HG03558 (cell line): Measurements from ENCODE around the gene PPCDC.
A peak's percentile ranks its signal among the peaks of the same experiment; 100 is the strongest.

Experiments
- ATAC-seq: cut with Tn5 transposase; IDR thresholded peaks from one replicate; pipeline ENCODE4 v1.9.1; 2021; ENCODE audit warnings: moderate number of reproducible peaks; ENCODE audit not compliant: unreplicated experiment; ENCODE audit errors: extremely low read depth

PPCDC gene, protein sequence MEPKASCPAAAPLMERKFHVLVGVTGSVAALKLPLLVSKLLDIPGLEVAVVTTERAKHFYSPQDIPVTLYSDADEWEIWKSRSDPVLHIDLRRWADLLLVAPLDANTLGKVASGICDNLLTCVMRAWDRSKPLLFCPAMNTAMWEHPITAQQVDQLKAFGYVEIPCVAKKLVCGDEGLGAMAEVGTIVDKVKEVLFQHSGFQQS

GRCh38 chr15:75023181-75023871 is at the start of gene PPCDC:
Gene PPCDC (plus strand): TSS chr15:75023590. CDS start chr15:75028319, 4,729 bp downstream.
- peak; percentile 93 for ATAC-seq

DNA sequence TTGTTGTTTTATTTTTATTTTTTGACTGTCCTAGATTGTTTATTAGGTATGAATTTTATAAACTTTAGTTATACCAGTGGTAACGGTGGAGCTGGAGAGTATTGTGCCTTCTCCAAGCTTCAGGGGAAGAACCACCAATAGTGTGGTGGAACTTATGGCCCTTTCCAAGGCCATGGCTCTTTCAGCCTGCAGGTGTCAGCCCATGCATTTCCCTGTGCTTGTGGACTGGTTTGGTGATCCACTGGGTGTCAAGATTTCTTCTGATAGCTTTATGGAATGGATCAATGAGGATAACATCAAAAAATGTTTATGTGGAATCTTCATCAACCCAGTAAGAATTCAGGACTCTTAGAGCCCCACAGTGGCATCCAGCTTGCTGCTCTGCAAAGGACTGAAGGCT is 47.2 kb upstream of the PPCDC start:
- no peak for ATAC-seq

GRCh38 chr15:74977599-74977998 is 45.8 kb upstream of the PPCDC start:
- ATAC-seq: no peak

- no peak for ATAC-seq
Measured at GRCh38 chr15:74978077-74978476, 45.3 kb upstream of the PPCDC start.

GRCh38 chr15:74978503-74978902 is 44.9 kb upstream of the PPCDC start:
- ATAC-seq: no peak

DNA sequence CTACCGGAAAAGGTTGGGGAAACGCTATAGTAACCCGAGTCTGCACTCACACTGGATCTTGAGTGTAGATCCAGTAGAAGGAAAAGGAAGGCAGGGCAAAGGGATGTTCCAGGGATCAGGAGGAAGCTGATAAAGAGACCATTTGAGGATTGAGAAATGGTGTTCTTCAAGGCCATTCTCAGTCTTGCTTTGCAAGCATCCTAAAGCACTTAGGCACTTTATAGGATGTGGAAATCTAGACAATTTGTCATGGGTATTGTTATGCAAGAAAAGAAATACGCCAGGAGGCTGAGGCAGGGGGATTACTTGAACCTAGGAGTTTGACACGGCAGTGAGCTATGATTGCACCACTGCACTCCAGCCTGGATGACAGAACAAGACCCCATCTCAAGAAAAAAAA is 41.2 kb upstream of the PPCDC start:
- ATAC-seq: no peak

DNA sequence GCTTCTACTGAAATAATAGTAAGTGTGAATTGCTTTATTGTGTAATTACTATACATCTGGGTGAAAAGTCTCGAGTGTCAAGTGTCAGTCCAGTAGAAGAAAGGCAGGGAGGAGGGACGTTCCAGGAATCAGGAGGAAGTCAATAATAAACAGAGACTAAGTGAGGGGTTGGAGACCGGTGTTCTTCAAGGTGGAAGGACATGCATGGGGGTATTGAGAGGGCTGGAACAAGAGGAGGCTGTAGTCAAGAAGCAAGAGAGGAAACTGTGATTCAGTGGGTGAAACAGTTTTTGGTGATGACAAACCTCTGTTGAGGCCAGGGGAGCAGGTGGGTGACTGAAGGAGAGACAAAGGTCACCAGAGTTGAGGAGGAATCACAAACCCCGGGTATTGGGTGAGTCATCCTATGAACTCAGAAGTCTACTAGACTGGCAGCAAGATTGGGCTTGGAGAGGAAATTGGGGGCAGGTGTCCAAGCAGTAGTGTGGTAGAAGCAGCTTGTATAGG is 39.6 kb upstream of the PPCDC start:
- ATAC-seq: no peak

- ATAC-seq: no peak
Measured at GRCh38 chr15:74988007-74988800, 35.2 kb upstream of the PPCDC start.

DNA sequence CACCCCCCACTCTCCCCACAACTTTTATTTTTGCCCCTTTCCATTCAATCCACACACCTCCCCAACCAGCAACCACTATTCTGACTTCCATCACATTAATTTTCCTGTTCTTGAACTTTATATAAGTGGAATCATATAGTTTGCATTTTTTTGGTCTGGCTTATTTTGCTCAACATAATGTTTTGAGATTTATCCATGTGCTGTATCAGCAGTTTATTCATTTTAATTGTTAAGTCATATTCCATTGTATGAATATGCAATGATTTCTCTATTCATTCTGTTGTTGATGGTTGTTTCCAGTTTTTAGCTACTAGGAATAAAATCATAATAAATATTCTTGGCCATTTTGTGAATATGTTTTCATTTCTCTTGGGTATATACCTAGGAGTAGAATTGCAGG is 33.9 kb upstream of the PPCDC start:
- ATAC-seq: no peak

- ATAC-seq: no peak
Measured at GRCh38 chr15:74992619-74993018, 30.8 kb upstream of the PPCDC start.

- ATAC-seq: no peak
Measured at GRCh38 chr15:74994236-74994635, 29.2 kb upstream of the PPCDC start.

GRCh38 chr15:74994685-74995084 is 28.7 kb upstream of the PPCDC start:
- ATAC-seq: no peak

DNA sequence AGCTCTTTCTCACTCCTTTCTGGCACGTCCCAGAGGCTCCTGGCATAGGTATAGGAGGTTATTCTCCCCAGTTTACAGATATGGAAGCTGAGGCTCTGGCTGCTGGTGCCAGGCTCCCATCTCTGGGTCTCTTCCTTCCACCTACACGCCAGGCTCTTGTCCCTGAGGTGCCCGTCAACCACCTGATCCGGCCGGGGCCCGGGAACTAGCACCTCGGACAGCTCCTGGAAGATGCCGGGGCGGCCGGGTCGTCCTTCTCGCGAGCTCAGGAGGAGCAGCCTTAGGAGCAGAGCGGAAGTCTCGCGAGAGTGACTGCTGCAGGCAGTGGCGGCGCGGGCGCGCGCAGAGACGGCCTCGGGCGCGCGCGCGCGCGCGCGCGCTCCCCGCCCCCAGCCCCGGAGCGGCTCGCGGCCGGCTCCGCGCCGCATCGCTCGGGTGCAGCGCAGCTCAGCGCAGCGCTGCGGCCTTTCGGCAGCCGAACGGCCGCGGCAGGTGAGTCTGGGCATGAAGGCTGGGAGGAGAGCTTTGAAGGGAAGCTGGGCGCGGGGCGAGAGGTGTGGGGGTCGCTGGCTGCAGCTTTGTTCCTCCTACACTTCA is 28.1 kb upstream of the PPCDC start, which contains the start of gene SCAMP5:
Gene SCAMP5 (plus strand): TSS at position 382 of the 597 bp plus-strand sequence. CDS start 16,277 bp downstream, outside the sequence.
- no peak for ATAC-seq

DNA sequence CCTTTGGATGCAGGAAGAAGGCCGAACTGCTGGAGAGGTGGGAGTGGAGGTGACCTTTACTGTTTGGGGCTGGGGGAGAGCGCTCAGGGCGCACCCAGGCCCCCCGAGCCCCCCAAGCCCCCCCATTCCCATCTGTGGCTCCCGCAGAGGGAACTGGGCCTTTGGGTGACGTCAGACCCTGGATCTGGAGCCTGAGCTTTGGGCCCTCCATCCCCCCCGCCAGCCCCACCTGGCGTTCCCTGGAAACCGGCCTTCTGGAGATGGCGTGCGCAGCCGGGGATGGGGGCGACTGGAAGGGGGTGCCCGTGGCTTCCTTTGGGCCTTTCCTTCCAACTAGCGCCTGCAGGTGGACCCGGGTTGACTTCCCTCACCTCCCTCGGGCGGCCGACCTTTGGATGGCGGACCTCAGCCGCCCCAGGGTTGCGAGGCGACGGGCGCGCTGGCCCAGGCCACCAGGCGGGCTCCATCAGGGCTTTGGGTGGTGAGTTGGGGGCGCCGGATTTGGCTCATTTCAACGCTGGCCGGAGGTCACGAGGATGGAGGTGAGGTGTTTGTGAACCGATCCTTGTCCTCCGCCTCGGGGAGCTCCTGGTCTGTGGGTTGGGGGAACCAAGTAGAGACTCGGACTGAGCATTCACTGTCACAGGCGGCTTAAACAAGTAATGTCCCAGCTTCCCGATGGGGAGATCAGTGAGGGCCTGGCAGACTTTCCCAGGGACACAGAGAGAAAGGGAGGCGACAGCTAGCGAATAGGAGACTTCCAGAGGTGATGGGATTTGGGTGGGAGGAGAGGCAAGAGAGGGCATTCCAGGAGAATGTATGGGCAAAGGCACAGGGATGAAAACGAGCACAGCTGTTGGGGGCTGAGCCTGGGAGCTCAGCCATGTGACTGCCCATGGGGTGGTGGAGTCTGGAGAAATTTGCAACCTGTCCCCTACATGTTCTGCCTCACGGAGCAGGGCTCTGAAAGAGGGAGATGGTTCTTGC is 27.3 kb upstream of the PPCDC start:
- ATAC-seq: no peak

DNA sequence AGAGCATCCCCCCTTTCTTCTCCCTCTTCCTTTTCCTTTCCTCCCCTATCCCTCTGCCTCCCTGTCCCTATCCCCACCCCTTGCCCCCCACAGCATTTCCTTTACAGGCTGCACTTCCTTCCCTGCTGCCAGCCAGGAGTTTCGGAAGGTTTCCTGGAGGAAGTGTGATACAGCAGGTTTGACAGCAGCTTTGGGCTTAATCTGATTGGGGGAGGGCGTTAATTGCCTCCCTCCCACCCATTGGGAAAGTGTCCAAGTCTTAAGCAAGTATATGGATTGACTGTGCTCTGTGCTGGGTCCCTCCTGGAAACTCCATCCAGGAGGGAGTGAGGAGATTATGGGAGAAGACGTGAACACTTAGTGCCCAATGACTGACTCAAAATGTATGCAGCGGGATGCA is 26.2 kb upstream of the PPCDC start:
- ATAC-seq: no peak

DNA sequence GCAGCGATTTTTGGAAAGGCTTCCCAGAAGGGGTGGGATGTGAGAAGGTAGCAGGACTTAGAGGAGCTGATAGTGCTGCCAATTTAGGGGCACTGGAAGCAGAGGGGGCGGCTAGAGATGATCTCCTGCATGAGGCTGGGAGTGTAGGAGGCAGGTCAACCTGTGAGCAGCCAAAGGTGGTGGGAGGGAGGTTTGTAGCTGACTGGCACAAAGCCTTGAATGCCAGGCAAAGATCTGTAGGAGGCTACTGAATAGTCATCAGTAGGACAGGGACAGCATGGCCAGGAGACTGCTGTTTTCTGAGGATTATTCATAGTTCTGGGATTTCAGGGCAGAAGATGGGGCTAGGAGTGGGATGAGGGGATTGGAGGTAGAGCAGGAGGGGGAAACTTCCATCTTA is 25.8 kb upstream of the PPCDC start:
- no peak for ATAC-seq

GRCh38 chr15:75001310-75001709 is 22.1 kb upstream of the PPCDC start:
- ATAC-seq: no peak

GRCh38 chr15:75002398-75002797 is 21.0 kb upstream of the PPCDC start:
- no peak for ATAC-seq

DNA sequence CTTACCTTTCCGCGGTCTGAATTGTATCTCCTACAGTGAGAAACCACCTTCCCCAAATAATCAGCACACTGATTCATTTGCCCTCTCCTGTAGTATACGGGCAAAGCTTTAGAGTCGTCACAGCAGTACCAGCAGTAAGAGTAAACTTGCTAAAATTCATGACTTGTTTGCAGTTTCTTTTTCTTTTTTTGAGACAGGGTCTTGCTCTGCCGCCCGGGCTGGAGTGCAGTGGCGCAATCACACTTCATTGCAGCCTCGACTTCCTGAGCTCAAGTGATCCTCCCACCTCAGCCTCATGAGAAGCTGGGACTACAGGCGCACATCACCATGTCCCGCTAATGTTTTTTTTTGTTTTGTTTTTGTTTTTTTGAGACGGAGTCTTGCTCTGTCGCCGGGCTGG is 16.2 kb upstream of the PPCDC start:
- ATAC-seq: no peak
